Peyer's patch (tissue), 4 donors: Measurements from ENCODE around the gene LRAT. TPM values are rescaled to one million over a fixed set of nuclear protein-coding genes. Genes with fewer than 3 reads are reported as not detected.

Source experiments
- DNase-seq, 3 donors: peaks; one replicate each; pipeline ENCODE4 v3.0.0-alpha.2; 2017 to 2019
- H3K27ac ChIP-seq, 4 donors: fragments of 200-600 bp; sonication (generic); one replicate each; pipeline ENCODE4 v1.5.1; 2016 to 2019
- H3K27me3 ChIP-seq, 2 donors: fragments of 200-600 bp; sonication (generic); one replicate each; pipeline ENCODE4 v1.5.1; 2019
- H3K36me3 ChIP-seq, 3 donors: fragments of 200-600 bp; sonication (generic); one replicate each; pipeline ENCODE4 v1.5.1; 2016 to 2019
- H3K4me1 ChIP-seq, 4 donors: fragments of 200-600 bp; sonication (generic); one replicate each; pipeline ENCODE4 v1.5.1; 2016 to 2019
- H3K4me3 ChIP-seq, 4 donors: fragments of 200-600 bp; sonication (generic); 1 replicate in 3 of 4; 2 replicates in 1 of 4; pipeline ENCODE4 v1.5.1; 2016 to 2019; ENCODE audit warnings: mild to moderate bottlenecking in 1 of 4
- H3K9me3 ChIP-seq, 4 donors: fragments of 200-600 bp; sonication (generic); one replicate each; pipeline ENCODE4 v1.5.1; 2016 to 2019; ENCODE audit warnings: mild to moderate bottlenecking in 1 of 4
- POLR2A ChIP-seq, 2 donors: fragments of 450-650 bp; IDR thresholded peaks; one replicate each; pipeline ENCODE4 v1.5.1; 2017; ENCODE audit warnings: antibody characterized with exemption in 2 of 2, mild to moderate bottlenecking in 2 of 2, moderate library complexity in 2 of 2
- total RNA-seq, 4 donors: library from RNA; depleted of rRNA; stranded (reverse); fragments of >200 nt; gene quantifications; one replicate each; pipeline ENCODE4 v1.1.0, GENCODE V29; 2016
- TF ChIP-seq, protein P1 (sequence below), 6 experiments: fragments of 450-650 bp in 4 of 6; fragments of 200-600 bp in 2 of 6; sonication (generic) in 1 of 6; IDR thresholded peaks; one replicate each; pipeline ENCODE4 v1.5.1; 2017 to 2019; ENCODE audit warnings: antibody characterized with exemption in 6 of 6, mild to moderate bottlenecking in 3 of 6, moderate library complexity in 1 of 6

LRAT gene
- total RNA-seq, 4 donors from 2014 or later: 2.8 to 7.4 (median 2.9) TPM; not detected in 1

- Histone ChIP-seq H3K9me3 (no peaks in the 10 kb centered on the region), H3K4me3 (no peak overlapping the region), H3K4me1 (peaks cover 0 to 20% (median 0%) of the 10 kb centered on the region in 4 donors), H3K27ac (no peak overlapping the region), H3K36me3 (no peaks in the 10 kb centered on the region), H3K27me3 (peaks cover 0 to 18% of the 10 kb centered on the region in 2 donors)
- TF ChIP-seq POLR2A (IDR thresholded peaks at IDR 0.05): no peak
- TF ChIP-seq, protein P1, sequence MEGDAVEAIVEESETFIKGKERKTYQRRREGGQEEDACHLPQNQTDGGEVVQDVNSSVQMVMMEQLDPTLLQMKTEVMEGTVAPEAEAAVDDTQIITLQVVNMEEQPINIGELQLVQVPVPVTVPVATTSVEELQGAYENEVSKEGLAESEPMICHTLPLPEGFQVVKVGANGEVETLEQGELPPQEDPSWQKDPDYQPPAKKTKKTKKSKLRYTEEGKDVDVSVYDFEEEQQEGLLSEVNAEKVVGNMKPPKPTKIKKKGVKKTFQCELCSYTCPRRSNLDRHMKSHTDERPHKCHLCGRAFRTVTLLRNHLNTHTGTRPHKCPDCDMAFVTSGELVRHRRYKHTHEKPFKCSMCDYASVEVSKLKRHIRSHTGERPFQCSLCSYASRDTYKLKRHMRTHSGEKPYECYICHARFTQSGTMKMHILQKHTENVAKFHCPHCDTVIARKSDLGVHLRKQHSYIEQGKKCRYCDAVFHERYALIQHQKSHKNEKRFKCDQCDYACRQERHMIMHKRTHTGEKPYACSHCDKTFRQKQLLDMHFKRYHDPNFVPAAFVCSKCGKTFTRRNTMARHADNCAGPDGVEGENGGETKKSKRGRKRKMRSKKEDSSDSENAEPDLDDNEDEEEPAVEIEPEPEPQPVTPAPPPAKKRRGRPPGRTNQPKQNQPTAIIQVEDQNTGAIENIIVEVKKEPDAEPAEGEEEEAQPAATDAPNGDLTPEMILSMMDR (IDR thresholded peaks at IDR 0.05): no peak
- DNase-seq: no peak
Measured at GRCh38 chr4:154741131-154741665, 2.6 kb upstream of the LRAT start.

DNA sequence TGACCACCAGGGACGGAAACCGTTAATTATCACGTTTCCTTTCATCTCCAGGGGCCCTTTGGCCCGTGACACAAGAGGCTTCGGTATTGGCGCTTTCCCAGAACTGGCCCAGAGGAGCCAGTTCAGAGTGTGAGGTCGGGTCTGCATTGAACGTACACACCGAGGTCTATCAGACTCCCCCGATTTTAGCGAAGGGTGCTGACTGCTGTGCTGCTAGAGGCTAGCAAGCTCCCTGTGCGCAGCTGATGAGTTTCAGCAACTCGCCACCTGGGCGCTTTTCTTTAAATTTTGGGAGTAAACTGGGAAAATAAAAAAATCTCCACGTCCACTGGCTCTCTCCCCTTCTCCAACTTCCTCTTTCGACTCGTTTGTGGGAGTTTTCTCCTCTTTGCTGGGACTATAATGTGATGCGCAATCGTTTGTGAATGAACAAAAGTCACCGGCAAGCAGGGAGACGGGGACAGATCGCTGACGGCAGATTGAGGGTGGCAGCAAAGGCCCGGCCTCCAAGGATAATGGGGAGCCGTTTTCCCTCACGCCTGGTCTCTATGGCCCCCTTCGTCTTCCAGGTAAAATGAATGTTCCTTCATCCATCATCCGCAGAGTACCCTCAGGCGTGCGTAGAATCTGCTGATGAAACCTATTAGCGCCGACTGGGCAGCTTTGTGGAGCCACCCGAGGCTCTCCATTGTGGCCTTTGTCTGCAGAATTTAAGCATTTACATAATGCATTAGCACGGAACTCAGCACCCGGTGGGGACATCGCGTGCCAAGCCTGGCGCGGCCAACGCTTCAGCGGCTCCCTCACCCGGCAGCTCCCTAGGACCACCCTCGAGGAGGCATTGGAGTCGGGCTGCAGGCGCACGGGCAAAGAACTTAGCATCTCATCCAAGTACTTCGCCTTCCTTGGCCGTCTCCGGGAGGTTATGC is 1.6 kb upstream of the LRAT start:
- peak in 1 of 3 donors; percentile 48 for DNase-seq
- H3K4me1 ChIP-seq: peaks cover 0 to 20% (median 0%) of the 10 kb centered on the region in 4 donors
- no peaks in the 10 kb centered on the region for H3K36me3 ChIP-seq
- peaks cover 0 to 18% of the 10 kb centered on the region in 2 donors for H3K27me3 ChIP-seq
- no peak overlapping the region for H3K27ac ChIP-seq
- TF ChIP-seq, protein P1 (IDR thresholded peaks at IDR 0.05): no peak
- no peak for TF ChIP-seq POLR2A (IDR thresholded peaks at IDR 0.05)
- H3K9me3 ChIP-seq: no peaks in the 10 kb centered on the region
- peak overlapping the region in 2 of 4 donors; percentile 6 to 68 for H3K4me3 ChIP-seq

GRCh38 chr4:154744341-154744926 is 634 bp downstream of the LRAT start:
- H3K9me3 ChIP-seq: no peaks in the 10 kb centered on the region
- no peak for TF ChIP-seq POLR2A (IDR thresholded peaks at IDR 0.05)
- TF ChIP-seq, protein P1 (IDR thresholded peaks at IDR 0.05): no peak
- peak overlapping the region in 1 of 4 donors; percentile 69 for H3K27ac ChIP-seq

GRCh38 chr4:154757713-154758112 is 13.9 kb downstream of the LRAT start:
- H3K4me3 ChIP-seq: no peak overlapping the region
- no peak for TF ChIP-seq POLR2A (IDR thresholded peaks at IDR 0.05)
- TF ChIP-seq, protein P1 (IDR thresholded peaks at IDR 0.05): no peak
- no peaks in the 10 kb centered on the region for H3K4me1 ChIP-seq
- H3K36me3 ChIP-seq: no peaks in the 10 kb centered on the region
- DNase-seq: no peak
- no peaks in the 10 kb centered on the region for H3K9me3 ChIP-seq
- no peaks in the 10 kb centered on the region for H3K27me3 ChIP-seq
- H3K27ac ChIP-seq: no peak overlapping the region

More at GRCh38 chr4:154744341-154744926, 634 bp downstream of the LRAT start:
- H3K4me3 ChIP-seq: peak overlapping the region; percentile 31 to 77 (median 50)
- H3K4me1 ChIP-seq: peaks cover 0 to 20% (median 0%) of the 10 kb centered on the region in 4 donors
- no peak for DNase-seq
- H3K27me3 ChIP-seq: peaks cover 0 to 18% of the 10 kb centered on the region in 2 donors
- no peaks in the 10 kb centered on the region for H3K36me3 ChIP-seq

- Histone ChIP-seq H3K27me3 (no peaks in the 10 kb centered on the region), H3K4me1 (no peaks in the 10 kb centered on the region), H3K27ac (no peak overlapping the region), H3K9me3 (no peaks in the 10 kb centered on the region), H3K4me3 (no peak overlapping the region), H3K36me3 (no peaks in the 10 kb centered on the region)
- no peak for TF ChIP-seq POLR2A (IDR thresholded peaks at IDR 0.05)
- TF ChIP-seq, protein P1 (IDR thresholded peaks at IDR 0.05): no peak
- DNase-seq: no peak
Measured at GRCh38 chr4:154760895-154761294, 17.1 kb downstream of the LRAT start.
